Left lobe of liver (tissue), 2 donors: Measurements from ENCODE around the gene DMRTA2. TPM values are rescaled to one million over a fixed set of nuclear protein-coding genes. Genes with fewer than 3 reads are reported as not detected.
"Not testable (repeated sequence)": the region's sequence is repeated elsewhere in the genome, so short reads cannot be mapped to it uniquely, and the experiment has no call there.

Experiments used
- ATAC-seq: fragments of 200-7000 bp; cut with Tn5 transposase; one replicate; pipeline ENCODE4 v1.9.1; 2020; ENCODE audit warnings: mild to moderate bottlenecking, moderate library complexity
- DNase-seq: peaks from one replicate; pipeline ENCODE4 v3.0.0-alpha.2; 2020; ENCODE audit warnings: low spot score
- total RNA-seq: library from RNA; stranded (reverse); gene quantifications from one replicate; pipeline ENCODE4 v1.2.1, GENCODE V29; 2021
- donor health status: DM: no; HTN: no; CAD: no; lungs with moderate emphysema.
- donor health status: DM: no; HTN: yes; CAD: no.

The DMRTA2 gene
- total RNA-seq, 1 donor from 2014 or later, result not detected

DNA sequence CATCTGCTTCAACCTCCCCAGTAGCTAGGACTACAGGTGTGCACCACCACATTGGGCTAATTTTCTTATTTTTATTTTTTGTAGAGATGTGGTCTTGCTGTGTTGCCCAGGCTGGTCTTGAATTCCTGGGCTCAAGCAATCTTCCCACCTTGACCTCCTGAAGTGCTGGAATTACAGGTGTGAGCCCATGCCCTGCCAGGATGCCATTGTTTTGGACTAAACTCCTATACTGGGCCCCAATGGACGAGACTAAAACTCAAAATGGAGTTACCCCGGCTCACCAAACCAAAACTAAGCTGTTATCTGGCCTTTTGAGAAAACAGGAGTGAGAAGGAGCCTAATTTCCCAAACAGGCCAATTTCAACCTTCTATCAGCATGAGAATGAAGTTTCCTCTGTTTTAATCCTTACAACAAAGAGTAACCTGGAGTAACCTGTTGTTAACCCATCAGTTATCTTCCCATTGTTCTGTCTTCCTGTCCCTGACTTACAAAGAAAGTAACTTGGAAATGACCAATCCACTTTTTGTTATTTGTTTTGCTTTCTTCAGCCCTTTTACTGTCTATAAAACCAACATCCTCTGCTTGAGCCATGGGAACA is 29.6 kb downstream of the DMRTA2 start:
- ATAC-seq (no peak), DNase-seq (no peak)

DNA sequence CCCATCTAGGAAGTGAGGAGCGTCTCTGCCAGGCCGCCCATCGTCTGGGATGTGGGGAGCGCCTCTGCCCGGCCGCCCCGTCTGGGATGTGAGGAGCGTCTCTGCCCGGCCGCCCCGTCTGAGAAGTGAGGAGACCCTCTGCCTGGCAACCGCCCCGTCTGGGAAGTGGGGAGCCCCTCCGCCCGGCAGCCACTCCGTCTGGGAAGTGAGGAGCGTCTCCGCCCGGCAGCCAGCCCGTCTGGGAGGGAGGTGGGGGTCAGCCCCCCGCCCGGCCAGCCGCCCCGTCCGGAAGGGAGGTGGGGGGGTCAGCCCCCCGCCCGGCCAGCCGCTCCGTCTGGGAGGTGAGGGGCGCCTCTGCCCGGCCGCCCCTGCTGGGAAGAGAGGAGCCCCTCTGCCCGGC is 41.7 kb downstream of the DMRTA2 start:
- not testable (repeated sequence) for DNase-seq

DNA sequence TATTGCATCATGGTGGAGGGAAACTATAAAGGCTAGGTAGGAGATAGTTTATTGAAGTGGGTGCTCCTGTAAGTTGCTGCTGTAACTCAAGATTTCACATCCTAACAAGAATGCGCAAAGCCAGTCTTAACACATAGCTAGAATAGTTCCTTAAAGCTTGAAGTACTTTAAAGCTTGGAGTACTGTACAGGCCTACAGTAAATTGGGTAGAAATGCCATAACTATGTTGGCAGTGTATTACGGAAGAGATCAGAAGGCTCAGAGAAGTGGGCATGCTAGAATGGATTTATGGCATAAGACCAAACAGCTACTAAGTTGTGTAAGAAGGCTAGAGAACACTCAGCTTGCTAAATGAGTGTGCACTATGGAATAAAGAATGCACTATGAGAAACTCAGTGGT is 44.5 kb downstream of the DMRTA2 start:
- ATAC-seq (no peak), DNase-seq (no peak)

More for the DNA sequence above, 41.7 kb downstream of the DMRTA2 start:
- ATAC-seq, result not testable (repeated sequence)

- ATAC-seq, result no peak
Measured at GRCh38 chr1:50373532-50373931, 49.7 kb downstream of the DMRTA2 start.

GRCh38 chr1:50371749-50372148 is 51.5 kb downstream of the DMRTA2 start:
- no peak for DNase-seq
- ATAC-seq, result no peak

More at GRCh38 chr1:50373532-50373931, 49.7 kb downstream of the DMRTA2 start:
- no peak for DNase-seq

GRCh38 chr1:50369830-50370229 is 53.4 kb downstream of the DMRTA2 start:
- DNase-seq, result no peak
- peak; percentile 48 for ATAC-seq

DNA sequence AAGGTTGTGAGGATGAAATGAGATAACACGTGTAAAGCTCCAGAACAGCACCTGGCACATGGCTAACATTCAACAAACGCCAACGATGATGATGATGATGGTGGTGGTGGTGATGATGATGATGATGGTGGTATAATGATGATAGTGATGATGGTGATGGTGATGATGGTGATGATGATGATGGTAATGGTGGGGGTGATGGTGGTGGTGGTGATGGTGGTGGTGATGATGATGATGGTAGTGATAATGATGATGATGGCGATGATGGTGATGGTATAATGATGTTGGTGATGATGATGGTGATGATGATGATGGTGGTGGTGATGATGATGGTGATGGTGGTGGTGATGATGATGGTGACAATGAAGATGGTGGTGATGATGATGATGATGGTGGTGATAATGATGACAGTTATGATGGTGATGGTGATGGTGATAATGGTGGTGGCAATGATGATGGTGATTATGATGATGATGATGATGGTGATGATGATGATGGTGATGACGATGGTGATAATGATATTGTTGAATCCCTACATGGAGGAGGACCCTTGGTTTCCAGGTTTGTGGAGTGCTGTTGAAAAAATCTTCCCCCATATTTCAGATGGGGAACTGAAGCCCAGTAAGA is 54.1 kb downstream of the DMRTA2 start:
- DNase-seq, result no peak

DNA sequence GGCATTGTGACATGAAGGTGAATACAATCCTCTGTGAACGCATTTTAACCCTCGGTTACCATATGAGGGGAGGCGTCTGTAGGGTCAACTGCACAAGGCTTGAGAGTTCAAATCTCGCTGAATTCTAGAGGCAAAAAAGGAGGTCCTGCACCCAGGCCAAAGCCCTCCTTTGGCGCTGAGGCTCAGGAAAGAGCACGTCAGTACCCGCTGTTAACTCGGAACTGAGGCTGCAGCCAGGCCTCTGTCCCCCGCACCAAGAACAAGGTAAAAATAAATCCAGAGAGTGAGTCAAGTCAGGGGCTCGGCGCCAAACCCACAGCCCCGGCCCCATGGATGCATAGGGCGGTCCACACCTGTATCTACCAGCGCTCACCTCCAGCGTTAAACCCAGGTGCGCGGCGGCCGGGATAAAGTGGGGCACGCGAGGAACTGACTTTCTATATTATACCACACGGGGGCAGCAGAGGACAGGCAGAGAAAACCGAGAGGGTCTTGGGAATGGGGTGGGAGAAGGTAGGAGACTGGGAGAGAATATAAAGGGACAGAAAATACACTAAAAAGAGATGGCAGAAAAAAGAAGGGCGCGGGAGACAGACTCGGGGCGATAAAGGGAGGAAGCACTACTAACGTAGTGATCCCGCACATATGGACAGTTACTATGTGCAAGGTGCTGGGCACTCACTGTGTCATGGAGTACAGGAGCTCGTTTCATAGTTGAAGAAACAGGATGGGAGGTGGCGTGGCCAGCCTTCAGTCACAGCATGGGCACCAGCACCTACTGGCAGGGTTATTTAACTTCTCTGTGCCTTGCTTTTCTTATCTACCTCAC is 54.9 kb downstream of the DMRTA2 start:
- peak; percentile 96 for ATAC-seq
- peak; percentile 51 for DNase-seq

More for the DNA sequence above, 54.1 kb downstream of the DMRTA2 start:
- no peak for ATAC-seq
